ENCODE results near the gene OR14K1. TPM values are rescaled to one million over a fixed set of nuclear protein-coding genes. Genes with fewer than 3 reads are reported as not detected.

OR14K1 gene
- total RNA-seq, 1 experiment from 2014 or later: not detected

DNA sequence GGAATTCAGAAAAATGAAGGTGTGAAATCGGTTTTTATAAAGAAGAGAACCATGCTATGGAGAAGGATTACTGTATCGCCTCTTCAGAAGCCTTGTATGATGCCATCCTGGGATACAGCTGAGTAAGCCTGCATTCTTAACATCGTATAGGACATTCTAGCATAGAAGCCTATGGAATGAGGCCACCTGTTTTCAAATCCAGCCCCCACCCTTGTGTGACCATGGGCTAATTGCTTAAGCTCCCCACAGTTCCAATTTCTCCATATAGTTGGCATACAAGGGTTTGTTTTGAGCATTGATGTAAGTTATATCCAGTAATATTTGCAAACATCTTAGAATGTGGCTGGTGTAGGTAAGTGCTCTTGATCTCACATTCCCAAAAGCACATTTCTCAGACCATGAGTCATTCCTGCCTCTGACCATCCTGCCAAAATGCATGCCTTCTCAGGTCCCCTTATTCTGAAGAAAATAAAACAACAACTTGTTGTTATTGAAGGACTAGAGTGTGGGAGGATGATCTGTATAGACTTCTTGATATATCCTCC, 8.0 kb downstream of the OR14K1 start:
- intact Hi-C loops (cut with micrococcal nuclease): no loop called here
- Histone ChIP-seq H3K9me3 (ENCODE audit: control insufficient read depth in 1 of 2, insufficient read depth in 1 of 2, low read depth in 1 of 2, low read length in 2 of 2) (peaks cover 0 to 13% of the 10 kb centered on the region in 2 experiments; a peak in 2 of 4 replicates), H3K27me3 (ENCODE audit: insufficient read depth, low read length) (no peaks in the 10 kb centered on the region), H3K9me2 (ENCODE audit: insufficient read depth) (no peaks in the 10 kb centered on the region), H3K27ac (ENCODE audit: low read depth, low read length) (no peak overlapping the region), H4K20me1 (ENCODE audit: insufficient read depth) (no peaks in the 10 kb centered on the region), H3K36me3 (ENCODE audit: control insufficient read depth in 1 of 2, insufficient read depth in 2 of 2, low read length in 2 of 2) (no peaks in the 10 kb centered on the region), H3K4me1 (ENCODE audit: control insufficient read depth in 1 of 2, insufficient read depth in 2 of 2, low read length in 2 of 2) (no peaks in the 10 kb centered on the region), H2AFZ (ENCODE audit: low read depth, low read length, poor library complexity, severe bottlenecking) (no peak overlapping the region), H3K9ac (ENCODE audit: low read length) (no peak overlapping the region), H3K4me3 (replicated peaks in 1 of 2; ENCODE audit: low read depth in 1 of 2, low read length in 2 of 2) (no peak overlapping the region), H3K79me2 (ENCODE audit: insufficient read depth, low read length) (no peaks in the 10 kb centered on the region), H3K4me2 (ENCODE audit: low read length) (no peak overlapping the region)
- TF ChIP-seq CEBPB (IDR thresholded peaks at IDR 0.05; ENCODE audit: low read depth) (no peak), FOSL1 (IDR thresholded peaks at IDR 0.05; ENCODE audit: low read depth) (no peak)
- ATAC-seq (no peak), DNase-seq (ENCODE audit: low read depth, low spot score) (no peak)
- no TSS peak for BruUV-seq (replicated peaks)
- CTCF ChIA-PET: no interaction called here
- RAD21 ChIA-PET (ENCODE audit: low non-redundant PET in 1 of 2, low total read pairs in 2 of 2, uncharacterized antibody in 2 of 2, unreplicated experiment in 2 of 2): no interaction called here
- POLR2A ChIA-PET: no interaction called here

DNA sequence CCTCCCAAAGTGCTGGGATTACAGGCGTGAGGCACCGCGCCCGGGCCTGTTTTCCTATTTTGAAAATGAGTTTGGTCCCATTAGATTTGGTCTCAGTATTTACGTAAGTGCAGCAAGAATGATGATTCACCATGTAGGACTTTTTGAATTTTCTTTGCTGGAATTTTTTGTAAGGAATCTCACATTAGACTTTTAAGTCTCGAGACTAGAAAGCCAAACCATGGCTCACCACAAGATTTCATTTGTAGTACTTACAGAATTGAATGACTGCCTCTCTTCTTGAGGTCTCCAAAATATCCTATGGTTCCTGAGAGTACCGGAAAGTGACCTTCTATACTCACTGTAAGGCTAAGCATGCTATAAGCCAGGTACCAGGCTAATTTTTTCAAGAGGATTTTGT, 9.2 kb downstream of the OR14K1 start:
- no peaks in the 10 kb centered on the region for H3K36me3 ChIP-seq (ENCODE audit: control insufficient read depth in 1 of 2, insufficient read depth in 2 of 2, low read length in 2 of 2)
- peaks cover 0 to 13% of the 10 kb centered on the region in 2 experiments; a peak in 2 of 4 replicates for H3K9me3 ChIP-seq (ENCODE audit: control insufficient read depth in 1 of 2, insufficient read depth in 1 of 2, low read depth in 1 of 2, low read length in 2 of 2)
- no peak overlapping the region for H3K4me2 ChIP-seq (ENCODE audit: low read length)
- no peak for DNase-seq (ENCODE audit: low read depth, low spot score)
- H4K20me1 ChIP-seq (ENCODE audit: insufficient read depth): no peaks in the 10 kb centered on the region
- BruUV-seq (replicated peaks): no TSS peak
- ATAC-seq: no peak
- ChIA-PET POLR2A (no interaction called here), CTCF (no interaction called here), RAD21 (ENCODE audit: low non-redundant PET in 1 of 2, low total read pairs in 2 of 2, uncharacterized antibody in 2 of 2, unreplicated experiment in 2 of 2) (no interaction called here)
- H3K4me3 ChIP-seq (replicated peaks in 1 of 2; ENCODE audit: low read depth in 1 of 2, low read length in 2 of 2): no peak overlapping the region
- no peaks in the 10 kb centered on the region for H3K27me3 ChIP-seq (ENCODE audit: insufficient read depth, low read length)
- no peak overlapping the region for H3K9ac ChIP-seq (ENCODE audit: low read length)
- H3K4me1 ChIP-seq (ENCODE audit: control insufficient read depth in 1 of 2, insufficient read depth in 2 of 2, low read length in 2 of 2): no peaks in the 10 kb centered on the region
- H2AFZ ChIP-seq (ENCODE audit: low read depth, low read length, poor library complexity, severe bottlenecking): no peak overlapping the region
- intact Hi-C loops (cut with micrococcal nuclease): no loop called here
- no peaks in the 10 kb centered on the region for H3K9me2 ChIP-seq (ENCODE audit: insufficient read depth)
- H3K79me2 ChIP-seq (ENCODE audit: insufficient read depth, low read length): no peaks in the 10 kb centered on the region
- no peak overlapping the region for H3K27ac ChIP-seq (ENCODE audit: low read depth, low read length)
- TF ChIP-seq, protein P1, sequence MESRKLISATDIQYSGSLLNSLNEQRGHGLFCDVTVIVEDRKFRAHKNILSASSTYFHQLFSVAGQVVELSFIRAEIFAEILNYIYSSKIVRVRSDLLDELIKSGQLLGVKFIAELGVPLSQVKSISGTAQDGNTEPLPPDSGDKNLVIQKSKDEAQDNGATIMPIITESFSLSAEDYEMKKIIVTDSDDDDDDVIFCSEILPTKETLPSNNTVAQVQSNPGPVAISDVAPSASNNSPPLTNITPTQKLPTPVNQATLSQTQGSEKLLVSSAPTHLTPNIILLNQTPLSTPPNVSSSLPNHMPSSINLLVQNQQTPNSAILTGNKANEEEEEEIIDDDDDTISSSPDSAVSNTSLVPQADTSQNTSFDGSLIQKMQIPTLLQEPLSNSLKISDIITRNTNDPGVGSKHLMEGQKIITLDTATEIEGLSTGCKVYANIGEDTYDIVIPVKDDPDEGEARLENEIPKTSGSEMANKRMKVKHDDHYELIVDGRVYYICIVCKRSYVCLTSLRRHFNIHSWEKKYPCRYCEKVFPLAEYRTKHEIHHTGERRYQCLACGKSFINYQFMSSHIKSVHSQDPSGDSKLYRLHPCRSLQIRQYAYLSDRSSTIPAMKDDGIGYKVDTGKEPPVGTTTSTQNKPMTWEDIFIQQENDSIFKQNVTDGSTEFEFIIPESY (IDR thresholded peaks at IDR 0.05; ENCODE audit: extremely low read depth, insufficient replicate concordance, low read length): no peak
- no peak for TF ChIP-seq JUND (IDR thresholded peaks at IDR 0.05)
- TF ChIP-seq POLR2AphosphoS5 (IDR thresholded peaks at IDR 0.05; ENCODE audit: low read depth, low read length): no peak
- TF ChIP-seq, protein P2, sequence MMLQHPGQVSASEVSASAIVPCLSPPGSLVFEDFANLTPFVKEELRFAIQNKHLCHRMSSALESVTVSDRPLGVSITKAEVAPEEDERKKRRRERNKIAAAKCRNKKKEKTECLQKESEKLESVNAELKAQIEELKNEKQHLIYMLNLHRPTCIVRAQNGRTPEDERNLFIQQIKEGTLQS (IDR thresholded peaks at IDR 0.05): no peak
- TF ChIP-seq, protein P3, sequence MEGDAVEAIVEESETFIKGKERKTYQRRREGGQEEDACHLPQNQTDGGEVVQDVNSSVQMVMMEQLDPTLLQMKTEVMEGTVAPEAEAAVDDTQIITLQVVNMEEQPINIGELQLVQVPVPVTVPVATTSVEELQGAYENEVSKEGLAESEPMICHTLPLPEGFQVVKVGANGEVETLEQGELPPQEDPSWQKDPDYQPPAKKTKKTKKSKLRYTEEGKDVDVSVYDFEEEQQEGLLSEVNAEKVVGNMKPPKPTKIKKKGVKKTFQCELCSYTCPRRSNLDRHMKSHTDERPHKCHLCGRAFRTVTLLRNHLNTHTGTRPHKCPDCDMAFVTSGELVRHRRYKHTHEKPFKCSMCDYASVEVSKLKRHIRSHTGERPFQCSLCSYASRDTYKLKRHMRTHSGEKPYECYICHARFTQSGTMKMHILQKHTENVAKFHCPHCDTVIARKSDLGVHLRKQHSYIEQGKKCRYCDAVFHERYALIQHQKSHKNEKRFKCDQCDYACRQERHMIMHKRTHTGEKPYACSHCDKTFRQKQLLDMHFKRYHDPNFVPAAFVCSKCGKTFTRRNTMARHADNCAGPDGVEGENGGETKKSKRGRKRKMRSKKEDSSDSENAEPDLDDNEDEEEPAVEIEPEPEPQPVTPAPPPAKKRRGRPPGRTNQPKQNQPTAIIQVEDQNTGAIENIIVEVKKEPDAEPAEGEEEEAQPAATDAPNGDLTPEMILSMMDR (IDR thresholded peaks at IDR 0.05 in 2 of 3, conservative IDR thresholded peaks at IDR 0.05 in 1 of 3; ENCODE audit: borderline replicate concordance in 1 of 3, insufficient read depth in 1 of 3, low read depth in 2 of 3, low read length in 2 of 3): no peak
- no peak for TF ChIP-seq SRF (IDR thresholded peaks at IDR 0.05; ENCODE audit: low read depth)
- TF ChIP-seq ZNF274 (IDR thresholded peaks at IDR 0.05; ENCODE audit: low read depth, low read length): no peak
- TF ChIP-seq EZH2phosphoT487 (IDR thresholded peaks at IDR 0.05; ENCODE audit: borderline replicate concordance): no peak
- TF ChIP-seq YY1 (IDR thresholded peaks at IDR 0.05; ENCODE audit: extremely low read depth, insufficient replicate concordance, low read depth, low read length): no peak
- no peak for TF ChIP-seq EGR1 (IDR thresholded peaks at IDR 0.05; ENCODE audit: low read depth)
- TF ChIP-seq SP1 (IDR thresholded peaks at IDR 0.05; ENCODE audit: low read depth): no peak
- no peak for TF ChIP-seq SIN3A (IDR thresholded peaks at IDR 0.05; ENCODE audit: low read depth)
- TF ChIP-seq EZH2 (IDR thresholded peaks at IDR 0.05): no peak
- TF ChIP-seq CBX3 (IDR thresholded peaks at IDR 0.05; ENCODE audit: low read depth): no peak
- TF ChIP-seq ELF1 (IDR thresholded peaks at IDR 0.05; ENCODE audit: borderline replicate concordance, low read depth): no peak
- TF ChIP-seq CEBPB (IDR thresholded peaks at IDR 0.05; ENCODE audit: low read depth): no peak
- no peak for TF ChIP-seq RAD21 (IDR thresholded peaks at IDR 0.05; ENCODE audit: low read depth)
- TF ChIP-seq POLR2A (IDR thresholded peaks at IDR 0.05; ENCODE audit: borderline replicate concordance, extremely low read depth, insufficient read depth, insufficient read length): no peak

Measured in HCT116 (cell line).